GM19099 (cell line): Measurements from ENCODE around the gene ERF.

Experiments used
- POLR2A ChIP-seq: IDR thresholded peaks from 3 replicates; pipeline ENCODE4 v1.6.1; 2011; ENCODE audit warnings: low read depth; ENCODE audit not compliant: insufficient read length; ENCODE audit errors: extremely low read depth

The ERF gene

DNA sequence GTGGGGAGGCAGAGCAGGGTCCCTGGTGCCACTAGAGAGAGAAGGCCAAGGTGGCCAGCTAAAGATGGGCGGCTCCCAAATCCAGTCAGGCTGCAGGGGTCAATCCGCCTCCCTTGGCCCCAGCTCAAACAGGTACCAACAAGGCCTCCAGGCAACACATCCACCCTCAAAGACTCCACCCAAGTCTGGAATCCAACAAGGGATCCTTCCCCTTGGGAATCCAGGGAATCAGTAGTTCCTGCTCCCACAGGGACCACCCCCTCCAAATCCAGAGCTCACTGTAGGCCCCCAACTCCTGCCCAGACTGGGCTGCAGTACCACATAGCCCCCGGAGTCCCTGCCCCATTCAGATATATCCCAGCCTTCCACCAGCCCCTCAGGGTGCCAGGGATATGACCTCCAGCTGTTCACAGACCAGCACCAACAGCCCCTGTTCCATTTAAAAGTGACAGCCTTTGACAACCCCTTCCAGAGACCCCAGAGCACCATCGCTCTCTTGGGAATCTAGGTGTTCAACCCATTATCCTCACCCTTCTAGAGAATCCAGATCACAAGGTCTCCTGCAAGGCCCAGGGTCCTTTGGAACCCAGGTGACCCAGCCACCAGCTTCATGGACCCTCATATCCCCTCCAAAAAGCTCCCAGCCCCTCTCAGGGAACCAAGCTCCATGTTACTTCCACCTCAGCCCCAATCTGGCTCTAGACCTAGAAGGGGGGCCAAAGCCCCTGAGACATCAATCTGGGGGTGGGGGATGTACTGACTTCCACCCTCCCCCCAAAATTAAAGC lies 3.2 kb downstream of the ERF start:
- TF ChIP-seq POLR2A = no peak

- TF ChIP-seq POLR2A = no peak
Measured at GRCh38 chr19:42250666-42251531, 4.0 kb downstream of the ERF start.

DNA sequence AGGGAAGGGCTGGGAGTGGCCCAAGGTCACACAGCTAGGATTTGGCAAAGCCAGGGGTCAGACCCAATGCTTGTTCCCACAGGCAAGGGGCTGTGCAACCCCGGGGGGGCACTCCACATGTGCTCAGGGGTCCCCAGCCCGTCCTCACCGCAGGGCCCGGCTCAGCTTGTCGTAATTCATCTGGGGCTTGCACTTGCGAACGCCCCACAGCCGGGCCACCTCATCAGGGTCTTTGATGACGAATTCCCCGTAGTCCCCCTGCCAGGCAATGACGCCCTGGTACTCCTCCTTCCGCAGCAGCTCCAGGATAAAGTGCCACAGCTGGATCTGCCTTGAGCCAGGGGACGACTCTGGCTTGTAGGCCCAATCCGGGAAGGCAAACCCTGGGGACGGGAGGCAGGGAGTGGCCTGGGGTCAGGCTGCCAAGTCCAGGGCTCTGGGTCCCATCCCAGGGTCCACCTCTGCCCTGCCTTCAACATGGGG lies 4.7 kb downstream of the ERF start:
- no peak for TF ChIP-seq POLR2A

DNA sequence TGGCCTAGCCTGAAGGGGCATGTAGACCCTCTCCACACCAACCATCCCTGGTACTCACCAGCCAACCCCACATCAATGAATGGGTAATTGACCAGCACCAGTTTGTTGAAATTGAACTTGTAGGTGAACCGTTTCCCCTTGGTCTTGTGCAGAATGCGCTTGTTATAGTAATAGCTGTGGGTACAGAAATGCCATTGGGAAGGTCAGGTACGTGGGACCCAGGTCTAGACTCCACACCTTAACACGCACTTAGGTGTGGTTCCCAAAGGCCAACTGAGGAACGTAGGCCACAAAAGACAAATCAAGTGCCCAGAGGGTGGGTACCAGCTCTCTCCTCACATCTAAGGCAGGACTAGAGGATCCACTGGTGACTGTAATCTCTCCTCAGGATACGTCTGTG lies 5.2 kb downstream of the ERF start:
- TF ChIP-seq POLR2A = no peak

GRCh38 chr19:42249149-42249750 lies 5.7 kb downstream of the ERF start:
- TF ChIP-seq POLR2A = no peak

DNA sequence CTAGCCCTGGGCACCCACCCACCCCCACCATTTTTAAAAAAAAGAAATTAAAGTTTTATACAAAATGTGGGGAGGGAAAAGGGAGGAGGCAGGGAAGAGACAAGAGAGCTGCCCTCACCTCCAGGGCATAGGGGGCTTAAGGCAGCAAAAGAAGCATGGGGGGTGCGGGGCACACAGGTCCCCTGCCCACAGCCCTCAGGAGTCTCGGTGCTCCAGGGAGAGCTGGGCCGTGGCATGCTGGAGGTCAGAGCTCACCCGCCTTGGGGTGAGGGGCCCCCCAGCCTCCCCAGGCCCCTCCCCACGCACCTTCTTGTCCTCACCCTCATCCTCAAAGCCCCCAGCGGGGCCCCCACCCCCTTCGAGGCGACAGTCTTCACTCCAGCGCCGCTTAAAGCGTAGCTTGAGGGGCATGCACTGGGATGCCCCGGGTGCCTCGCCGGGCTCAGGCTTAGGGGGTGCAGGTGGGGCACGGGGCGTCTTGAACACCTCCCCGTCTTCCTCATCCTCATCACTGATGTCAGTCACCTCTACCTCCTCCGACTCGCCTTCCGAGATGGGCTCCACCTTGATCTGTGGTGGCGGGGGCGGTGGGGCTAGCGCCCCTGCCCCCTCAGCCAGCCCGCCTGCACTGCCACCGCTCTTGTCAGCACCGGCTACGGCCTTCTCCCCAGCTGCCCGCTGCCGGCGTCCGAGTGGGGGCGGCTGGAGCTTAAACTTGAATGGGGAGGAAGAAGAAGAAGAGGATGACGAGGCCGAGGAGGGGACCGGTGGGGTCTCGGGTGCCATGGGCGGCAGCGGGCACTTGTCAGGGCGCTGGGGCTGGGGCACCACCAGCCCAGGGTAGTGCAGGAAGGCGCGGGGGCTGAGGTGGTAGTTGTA lies 6.4 kb downstream of the ERF start:
- TF ChIP-seq POLR2A = no peak

GRCh38 chr19:42247640-42248199 lies 7.2 kb downstream of the ERF start:
- TF ChIP-seq POLR2A = no peak

DNA sequence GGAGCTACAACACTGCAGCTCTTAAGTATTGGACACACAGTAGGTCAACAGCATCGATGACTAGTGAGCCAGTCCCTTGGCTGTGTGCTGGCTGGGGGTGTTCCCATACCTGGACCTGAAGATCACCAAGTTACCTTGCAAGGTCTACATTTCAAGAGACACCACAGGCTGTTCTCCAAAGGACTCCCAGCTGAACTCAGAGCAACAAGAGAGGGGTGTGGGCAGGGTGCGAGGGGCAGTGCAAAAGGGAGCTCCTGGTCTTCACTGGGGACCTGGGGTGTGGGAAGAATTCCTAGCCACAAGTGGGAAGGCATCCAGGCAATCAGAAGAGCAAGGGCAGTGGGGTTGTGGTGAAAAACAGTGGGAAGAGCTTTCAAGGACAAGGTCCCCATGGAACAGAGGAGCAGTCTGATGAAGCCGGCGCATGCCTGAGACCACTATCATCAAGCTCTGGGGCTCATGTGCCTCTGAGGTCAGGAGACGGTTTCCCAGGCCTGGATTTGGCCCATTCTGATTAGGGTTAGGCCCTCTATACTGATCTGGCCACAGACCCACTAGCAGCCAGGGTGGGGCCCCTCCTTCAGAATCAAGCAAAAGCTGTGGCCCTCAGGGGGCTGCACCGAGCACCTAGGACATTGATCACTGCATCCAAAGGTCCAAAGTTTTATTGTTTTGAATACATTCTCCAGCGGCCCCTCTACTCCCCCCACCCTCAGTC lies 7.8 kb downstream of the ERF start:
- TF ChIP-seq POLR2A = no peak

DNA sequence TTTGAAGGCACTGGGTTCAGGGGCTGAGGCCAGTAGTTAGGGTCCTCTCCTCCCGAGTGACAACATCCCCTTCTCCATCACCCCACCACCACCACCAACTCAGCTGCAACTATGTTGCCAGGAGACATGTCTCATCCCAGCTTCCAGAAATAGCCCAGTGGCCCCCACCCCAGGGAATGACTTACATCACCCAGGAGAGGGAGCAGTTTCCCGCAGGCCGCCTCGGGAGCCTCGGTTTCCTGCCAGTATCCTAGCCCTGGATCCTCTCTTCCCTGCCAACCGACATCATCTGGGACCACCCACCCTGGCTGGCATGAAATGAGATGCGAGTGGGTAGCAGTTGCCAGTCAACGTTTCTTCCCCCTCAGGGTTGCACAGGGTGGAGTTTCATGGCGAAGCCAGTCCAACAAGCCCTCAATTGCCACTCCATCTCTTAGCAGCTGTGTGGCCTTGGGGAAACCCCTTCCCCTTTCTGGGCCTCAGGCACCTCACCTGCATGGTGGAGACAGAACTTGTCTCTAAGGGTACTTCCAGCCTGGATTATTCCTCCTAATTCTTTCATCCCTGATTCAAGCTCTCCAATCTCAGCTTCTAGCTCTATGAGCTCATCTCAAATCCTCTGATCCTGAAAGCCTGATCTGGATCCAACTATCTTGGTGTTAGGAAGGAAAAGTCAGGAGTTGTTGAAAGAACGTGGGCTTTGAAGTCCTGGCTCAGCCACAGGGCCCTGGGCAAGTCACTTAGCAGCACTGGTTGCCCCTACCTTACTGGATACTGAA lies 8.6 kb downstream of the ERF start:
- TF ChIP-seq POLR2A = no peak

DNA sequence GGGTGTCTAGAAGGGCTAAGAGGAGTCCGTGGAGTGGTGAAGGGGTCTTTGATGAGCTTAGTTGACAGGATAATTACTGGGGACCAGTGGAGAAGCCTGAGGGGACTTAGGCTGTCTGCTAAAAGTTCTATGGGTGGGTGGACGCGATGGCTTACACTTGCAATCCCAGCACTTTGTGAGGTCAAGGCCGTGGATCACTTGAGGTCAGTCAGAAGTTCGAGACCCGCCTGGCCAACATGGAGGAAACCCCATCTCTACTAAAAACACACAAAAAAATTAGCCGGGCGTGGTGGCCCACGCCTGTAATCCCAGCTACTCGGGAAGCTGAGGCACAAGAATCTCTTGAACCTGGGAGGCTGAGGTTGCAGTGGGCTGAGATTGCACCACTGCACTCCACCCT lies 9.7 kb downstream of the ERF start:
- no peak for TF ChIP-seq POLR2A

DNA sequence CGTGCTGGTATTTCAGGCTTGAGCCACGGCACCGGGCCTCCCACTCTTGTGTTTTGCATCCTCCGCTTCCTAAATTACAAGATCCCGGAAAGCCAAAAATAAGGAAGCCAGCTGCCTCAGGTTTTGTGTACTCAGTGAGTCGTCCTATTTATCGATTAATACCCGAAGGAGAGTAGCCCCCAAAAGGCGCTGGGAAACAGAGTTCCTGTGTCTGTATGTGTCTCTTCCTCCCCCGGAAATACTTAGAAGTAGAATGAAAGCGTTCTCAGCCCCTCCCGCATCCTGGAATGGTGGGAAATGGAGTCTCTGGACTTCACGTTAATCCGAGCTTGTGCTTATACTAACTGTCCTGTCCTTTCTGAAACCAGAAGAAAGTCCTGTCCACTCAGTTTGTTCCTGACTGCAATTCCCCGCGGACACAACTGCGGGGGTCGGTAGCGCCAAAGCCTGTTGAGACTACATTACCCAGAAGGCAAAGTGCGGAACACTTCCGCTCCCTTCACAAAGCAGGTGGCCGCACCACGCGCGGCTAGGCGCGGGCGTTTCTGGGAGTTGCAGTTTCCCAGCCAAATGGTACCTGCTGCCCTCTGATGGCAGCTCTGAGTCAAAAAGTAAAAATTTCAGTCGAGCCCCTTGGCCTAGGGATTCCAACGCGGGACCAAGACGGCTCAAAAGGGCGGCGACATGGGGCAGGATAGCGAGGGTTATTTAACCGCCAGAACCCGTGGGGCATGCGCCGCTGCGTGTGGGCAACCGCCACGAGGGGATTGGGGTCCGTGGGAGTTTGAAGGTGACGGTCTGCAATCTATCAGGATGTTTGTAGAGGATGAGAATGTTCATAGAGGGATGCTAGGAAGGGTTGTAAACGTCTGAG lies 10.3 kb downstream of the ERF start:
- TF ChIP-seq POLR2A = no peak
